ENCODE data around the gene GTF3C2. TPM values are rescaled to one million over a fixed set of nuclear protein-coding genes. Genes with fewer than 3 reads are reported as not detected.
A peak's percentile ranks its signal among the peaks of the same experiment; 100 is the strongest.

GTF3C2 gene
- total RNA-seq, result 86.3 and 86.6 TPM in 2 replicates

GRCh38 chr2:27356382-27357181, at the start of gene GTF3C2:
TSS of gene GTF3C2 (minus strand) at chr2:27356764. CDS start at chr2:27343554, 13,210 bp downstream.
- Mint-ChIP-seq H3K27me3 (ENCODE audit: insufficient read depth) (no peaks in the 10 kb centered on the region), H3K9me3 (no peaks in the 10 kb centered on the region), H3K4me3 (peak within 1 kb of the TSS; percentile 98), H3K4me1 (ENCODE audit: low read depth) (peaks cover 47% of the 10 kb centered on the region), H3K27ac (peak within 1 kb of the TSS; percentile 99), H3K36me3 (ENCODE audit: low read depth) (peaks cover 11% of the 10 kb centered on the region)
- intact Hi-C loops (cut with micrococcal nuclease), result loop anchor here (1.0 to 10.0 kb wide), 14 partner anchors 14 to 1538 kb away; partner anchors contain the start of genes AGBL5, ASXL2, ATRAID and EIF2B4
- peak; percentile 89 for DNase-seq (ENCODE audit: low spot score)

- H3K9me3 Mint-ChIP-seq, result no peaks in the 10 kb centered on the region
- intact Hi-C loops (cut with micrococcal nuclease), result loop anchor here (10.0 kb wide), 1 partner anchor 186 kb away; the partner anchor contains the start of genes ATRAID, CAD and SLC5A6
- H3K4me1 Mint-ChIP-seq (ENCODE audit: low read depth), result peaks cover 35% of the 10 kb centered on the region
- peaks cover 14% of the 10 kb centered on the region for H3K36me3 Mint-ChIP-seq (ENCODE audit: low read depth)
- no peak for DNase-seq (ENCODE audit: low spot score)
- no peak overlapping the region for H3K27ac Mint-ChIP-seq
- H3K4me3 Mint-ChIP-seq, result peak overlapping the region; percentile 42
- no peaks in the 10 kb centered on the region for H3K27me3 Mint-ChIP-seq (ENCODE audit: insufficient read depth)
These were observed 44.0 kb upstream of the GTF3C2 start for GRCh38 chr2:27400348-27401135.

- no peak for DNase-seq (ENCODE audit: low spot score)
- H3K27ac Mint-ChIP-seq, result no peak overlapping the region
- peaks cover 35% of the 10 kb centered on the region for H3K4me1 Mint-ChIP-seq (ENCODE audit: low read depth)
- H3K36me3 Mint-ChIP-seq (ENCODE audit: low read depth), result peaks cover 14% of the 10 kb centered on the region
- no peaks in the 10 kb centered on the region for H3K9me3 Mint-ChIP-seq
- intact Hi-C loops (cut with micrococcal nuclease), result no loop called here
- H3K4me3 Mint-ChIP-seq, result no peak overlapping the region
- H3K27me3 Mint-ChIP-seq (ENCODE audit: insufficient read depth), result no peaks in the 10 kb centered on the region
These were observed 42.4 kb upstream of the GTF3C2 start for GRCh38 chr2:27398962-27399361.

- DNase-seq (ENCODE audit: low spot score), result no peak
- Mint-ChIP-seq H3K4me3 (no peak overlapping the region), H3K36me3 (ENCODE audit: low read depth) (peaks cover 15% of the 10 kb centered on the region), H3K9me3 (no peaks in the 10 kb centered on the region), H3K4me1 (ENCODE audit: low read depth) (peaks cover 36% of the 10 kb centered on the region), H3K27ac (no peak overlapping the region), H3K27me3 (ENCODE audit: insufficient read depth) (no peaks in the 10 kb centered on the region)
- intact Hi-C loops (cut with micrococcal nuclease), result no loop called here
These were observed 36.7 kb upstream of the GTF3C2 start for GRCh38 chr2:27393225-27393624.

- Mint-ChIP-seq H3K4me1 (ENCODE audit: low read depth) (peaks cover 26% of the 10 kb centered on the region), H3K27me3 (ENCODE audit: insufficient read depth) (no peaks in the 10 kb centered on the region), H3K36me3 (ENCODE audit: low read depth) (peaks cover 17% of the 10 kb centered on the region), H3K9me3 (no peaks in the 10 kb centered on the region), H3K4me3 (no peak overlapping the region), H3K27ac (peak overlapping the region; percentile 62)
- no peak for DNase-seq (ENCODE audit: low spot score)
- intact Hi-C loops (cut with micrococcal nuclease), result no loop called here
These were observed 34.5 kb upstream of the GTF3C2 start for GRCh38 chr2:27390822-27391679.

GRCh38 chr2:27381577-27382181, 25.1 kb upstream of the GTF3C2 start:
- Mint-ChIP-seq H3K36me3 (ENCODE audit: low read depth) (peaks cover 50% of the 10 kb centered on the region), H3K27ac (peak overlapping the region; percentile 96), H3K4me1 (ENCODE audit: low read depth) (peaks cover 20% of the 10 kb centered on the region), H3K27me3 (ENCODE audit: insufficient read depth) (no peaks in the 10 kb centered on the region), H3K9me3 (no peaks in the 10 kb centered on the region), H3K4me3 (peak overlapping the region; percentile 92)
- intact Hi-C loops (cut with micrococcal nuclease), result no loop called here
- no peak for DNase-seq (ENCODE audit: low spot score)

- intact Hi-C loops (cut with micrococcal nuclease), result loop anchor here (1.0 kb wide), 4 partner anchors 11 to 108 kb away; partner anchors contain the start of genes EIF2B4, IFT172, NRBP1 and PPM1G
- peaks cover 52% of the 10 kb centered on the region for H3K36me3 Mint-ChIP-seq (ENCODE audit: low read depth)
These were observed 24.3 kb upstream of the GTF3C2 start, which contains the start of gene ZNF513 for GRCh38 chr2:27380626-27381545. TSS of gene ZNF513 (minus strand) at chr2:27380734. CDS start at chr2:27380526, 208 bp downstream.

GRCh38 chr2:27379836-27380625, 23.5 kb upstream of the GTF3C2 start:
- peaks cover 20% of the 10 kb centered on the region for H3K4me1 Mint-ChIP-seq (ENCODE audit: low read depth)
- no peaks in the 10 kb centered on the region for H3K27me3 Mint-ChIP-seq (ENCODE audit: insufficient read depth)
- no peaks in the 10 kb centered on the region for H3K9me3 Mint-ChIP-seq
- peak overlapping the region; percentile 92 for H3K4me3 Mint-ChIP-seq
- peak; percentile 20 for DNase-seq (ENCODE audit: low spot score)
- H3K27ac Mint-ChIP-seq, result peak overlapping the region; percentile 91
- peaks cover 50% of the 10 kb centered on the region for H3K36me3 Mint-ChIP-seq (ENCODE audit: low read depth)
- intact Hi-C loops (cut with micrococcal nuclease), result loop anchor here (1.0 kb wide), 4 partner anchors 10 to 109 kb away; partner anchors contain the start of genes EIF2B4, IFT172, NRBP1 and PPM1G

More at GRCh38 chr2:27380626-27381545, 24.3 kb upstream of the GTF3C2 start, which contains the start of gene ZNF513:
- H3K4me3 Mint-ChIP-seq, result peak within 1 kb of the TSS; percentile 92
- H3K27ac Mint-ChIP-seq, result peak within 1 kb of the TSS; percentile 96
- H3K9me3 Mint-ChIP-seq, result no peaks in the 10 kb centered on the region
- peak; percentile 87 for DNase-seq (ENCODE audit: low spot score)
- H3K4me1 Mint-ChIP-seq (ENCODE audit: low read depth), result peaks cover 20% of the 10 kb centered on the region
- no peaks in the 10 kb centered on the region for H3K27me3 Mint-ChIP-seq (ENCODE audit: insufficient read depth)

- no peaks in the 10 kb centered on the region for H3K27me3 Mint-ChIP-seq (ENCODE audit: insufficient read depth)
- H3K4me3 Mint-ChIP-seq, result peak overlapping the region; percentile 92
- H3K9me3 Mint-ChIP-seq, result no peaks in the 10 kb centered on the region
- peak overlapping the region; percentile 91 for H3K27ac Mint-ChIP-seq
- no peak for DNase-seq (ENCODE audit: low spot score)
- peaks cover 20% of the 10 kb centered on the region for H3K4me1 Mint-ChIP-seq (ENCODE audit: low read depth)
- peaks cover 51% of the 10 kb centered on the region for H3K36me3 Mint-ChIP-seq (ENCODE audit: low read depth)
- intact Hi-C loops (cut with micrococcal nuclease), result no loop called here
These were observed 22.8 kb upstream of the GTF3C2 start for GRCh38 chr2:27379383-27379835.

- Mint-ChIP-seq H3K36me3 (ENCODE audit: low read depth) (peaks cover 48% of the 10 kb centered on the region), H3K27ac (peak overlapping the region; percentile 91), H3K9me3 (no peaks in the 10 kb centered on the region), H3K4me3 (peak overlapping the region; percentile 92), H3K4me1 (ENCODE audit: low read depth) (peaks cover 20% of the 10 kb centered on the region), H3K27me3 (ENCODE audit: insufficient read depth) (no peaks in the 10 kb centered on the region)
- intact Hi-C loops (cut with micrococcal nuclease), result no loop called here
- no peak for DNase-seq (ENCODE audit: low spot score)
These were observed 22.3 kb upstream of the GTF3C2 start for GRCh38 chr2:27378809-27379290.

Data from activated T-helper 1 cell treated with anti-CD3 and anti-CD28 coated beads, Interleukin-12 subunit alpha, Interleukin-12 subunit beta, Interleukin-2, Interleukin-4 antibody, amounts not matched to agents 30 ng/mL and 10 ng/mL and 1 ng/mL, durations not matched to agents 14 hours and 24 hours and 36 hours (primary cell).